Type B pancreatic cell (in vitro differentiated cells): ENCODE measurements around the gene THTPA. TPM values are rescaled to one million over a fixed set of nuclear protein-coding genes. Genes with fewer than 3 reads are reported as not detected.

Experiments
- DNase-seq: peaks from one replicate; pipeline ENCODE4 v3.0.0; 2021; ENCODE audit warnings: mixed read lengths; ENCODE audit not compliant: unreplicated experiment; ENCODE audit errors: extremely low spot score
- H3K27ac Mint-ChIP-seq: 2 replicates; pipeline ENCODE4 v1.8.0; 2021; ENCODE audit warnings: mild to moderate bottlenecking, mixed read lengths
- H3K27me3 Mint-ChIP-seq: 2 replicates; pipeline ENCODE4 v1.8.0; 2021; ENCODE audit warnings: mixed read lengths
- H3K36me3 Mint-ChIP-seq: 2 replicates; pipeline ENCODE4 v1.8.0; 2021; ENCODE audit warnings: mixed read lengths
- H3K4me1 Mint-ChIP-seq: one replicate; pipeline ENCODE4 v1.8.0; 2021; ENCODE audit warnings: mixed read lengths; ENCODE audit not compliant: unreplicated experiment
- H3K4me3 Mint-ChIP-seq: 2 replicates; pipeline ENCODE4 v1.8.0; 2021; ENCODE audit warnings: mild to moderate bottlenecking, mixed read lengths
- H3K9me3 Mint-ChIP-seq: 2 replicates; pipeline ENCODE4 v1.8.0; 2021; ENCODE audit warnings: mixed read lengths
- CTCF ChIP-seq: fragments of 200-600 bp; sonication (generic); conservative IDR thresholded peaks from 2 replicates; pipeline ENCODE4 v1.5.0; 2021; ENCODE audit warnings: antibody characterized with exemption, mild to moderate bottlenecking
- total RNA-seq: library from RNA; stranded (reverse); gene quantifications from 2 replicates; pipeline ENCODE4 v1.2.1, GENCODE V29; 2021; ENCODE audit warnings: low replicate concordance

THTPA gene
- total RNA-seq, 1 donor from 2014 or later, result 16.4 TPM

GRCh38 chr14:23602181-23603095, 46.4 kb downstream of the THTPA start:
- Mint-ChIP-seq H3K4me3 (no peak overlapping the region), H3K4me1 (no peaks in the 10 kb centered on the region), H3K9me3 (no peaks in the 10 kb centered on the region), H3K27me3 (peaks cover 16% of the 10 kb centered on the region), H3K36me3 (no peaks in the 10 kb centered on the region), H3K27ac (no peak overlapping the region)
- TF ChIP-seq CTCF, result no peak
- no peak for DNase-seq

DNA sequence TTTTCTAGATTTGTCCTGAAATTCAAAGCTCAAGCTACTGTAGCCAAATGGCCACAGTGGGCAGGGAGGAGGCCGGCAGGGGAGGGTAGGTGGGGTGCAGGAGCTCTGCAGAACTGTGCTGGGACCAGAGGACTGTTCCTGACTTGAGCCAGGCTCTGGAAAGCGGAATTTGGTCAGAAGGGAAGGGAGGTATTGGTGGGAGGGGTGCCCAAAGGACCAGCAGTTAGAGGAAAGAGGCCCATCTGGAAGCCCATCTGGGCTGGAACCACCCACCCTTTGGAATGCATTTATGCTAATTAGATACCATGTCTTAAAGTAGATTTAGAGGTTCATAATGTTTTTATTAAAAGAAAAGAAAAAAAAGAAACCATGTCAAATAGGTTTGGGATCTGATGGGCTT, 47.0 kb downstream of the THTPA start:
- Mint-ChIP-seq H3K27me3 (peaks cover 17% of the 10 kb centered on the region), H3K4me3 (no peak overlapping the region), H3K4me1 (no peaks in the 10 kb centered on the region), H3K9me3 (no peaks in the 10 kb centered on the region), H3K36me3 (no peaks in the 10 kb centered on the region), H3K27ac (no peak overlapping the region)
- DNase-seq, result no peak
- TF ChIP-seq CTCF, result no peak

- no peak overlapping the region for H3K27ac Mint-ChIP-seq
- no peak for TF ChIP-seq CTCF
- no peak overlapping the region for H3K4me3 Mint-ChIP-seq
- no peaks in the 10 kb centered on the region for H3K4me1 Mint-ChIP-seq
- no peaks in the 10 kb centered on the region for H3K36me3 Mint-ChIP-seq
- no peaks in the 10 kb centered on the region for H3K9me3 Mint-ChIP-seq
- H3K27me3 Mint-ChIP-seq, result peaks cover 21% of the 10 kb centered on the region
- DNase-seq, result no peak
Observed at GRCh38 chr14:23604148-23604547, 48.1 kb downstream of the THTPA start.

DNA sequence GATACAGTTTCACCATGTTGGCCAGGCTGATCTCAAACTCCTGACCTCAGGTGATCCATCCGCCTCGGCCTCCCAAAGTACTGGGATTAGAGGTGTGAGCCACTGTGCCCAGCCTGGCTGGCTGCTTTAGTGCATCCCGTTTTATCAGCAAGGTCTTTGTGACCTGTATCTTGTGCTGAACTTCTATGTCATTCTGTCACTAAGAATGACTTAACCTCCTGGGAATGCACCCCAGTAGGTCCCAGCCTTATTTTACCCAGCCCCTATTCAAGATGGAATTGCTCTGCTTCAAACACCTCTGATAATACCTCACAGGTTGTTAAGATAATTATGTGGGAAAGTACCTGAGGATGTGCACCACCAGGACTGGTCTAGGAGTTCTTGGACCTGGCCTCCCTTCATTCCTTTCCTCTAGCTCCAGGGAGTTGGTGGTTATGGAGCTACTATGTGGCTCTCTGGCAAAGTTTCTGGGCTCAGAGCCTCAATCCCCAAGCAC, 48.7 kb downstream of the THTPA start:
- no peaks in the 10 kb centered on the region for H3K36me3 Mint-ChIP-seq
- H3K4me1 Mint-ChIP-seq, result no peaks in the 10 kb centered on the region
- H3K27me3 Mint-ChIP-seq, result peaks cover 23% of the 10 kb centered on the region
- TF ChIP-seq CTCF, result no peak
- H3K27ac Mint-ChIP-seq, result no peak overlapping the region
- H3K9me3 Mint-ChIP-seq, result no peaks in the 10 kb centered on the region
- DNase-seq, result no peak
- no peak overlapping the region for H3K4me3 Mint-ChIP-seq

- peaks cover 20% of the 10 kb centered on the region for H3K27me3 Mint-ChIP-seq
- no peak overlapping the region for H3K4me3 Mint-ChIP-seq
- DNase-seq, result no peak
- H3K36me3 Mint-ChIP-seq, result no peaks in the 10 kb centered on the region
- no peak for TF ChIP-seq CTCF
- H3K27ac Mint-ChIP-seq, result no peak overlapping the region
- peaks cover under 1% of the 10 kb centered on the region for H3K4me1 Mint-ChIP-seq
- H3K9me3 Mint-ChIP-seq, result no peaks in the 10 kb centered on the region
Observed at GRCh38 chr14:23605931-23606585, 50.0 kb downstream of the THTPA start.
